Common myeloid progenitor, CD34-positive (primary cell): Measurements from ENCODE around the gene CBFA2T3.

Experiments used
- CTCF ChIA-PET: fragments of 350-600 bp; sonication (Branson Sonifier 250); formaldehyde crosslinking; loops from one replicate; lab custom pipeline; 2021; ENCODE audit warnings: antibody characterized with exemption; lab: Charles Lee
- POLR2A ChIA-PET: fragments of 350-600 bp; sonication (Branson Sonifier 250); formaldehyde crosslinking; loops from one replicate; lab custom pipeline; 2021; ENCODE audit warnings: antibody characterized with exemption; lab: Charles Lee
- DNase-seq, 3 donors: peaks; one replicate each; pipeline versions ENCODE4 v3.0.0 to v3.0.0-alpha.2; 2013
- H3K27ac ChIP-seq, 2 experiments: 1 replicate in 1 of 2; 2 replicates in 1 of 2; pipeline ENCODE4 v1.7.0; 2013; ENCODE audit warnings: inconsistent platforms in 2 of 2, low read length in 2 of 2, mild to moderate bottlenecking in 2 of 2, low read depth in 1 of 2, moderate library complexity in 1 of 2; ENCODE audit not compliant: severe bottlenecking in 2 of 2, insufficient read depth in 1 of 2, poor library complexity in 1 of 2
- H3K27me3 ChIP-seq, 5 experiments: replicated peaks in 2 of 5; 1 replicate in 3 of 5; 2 replicates in 2 of 5; pipeline versions ENCODE4 v1.6.1 to v1.7.0; 2013; ENCODE audit warnings: low read length in 4 of 5, mild to moderate bottlenecking in 2 of 5, moderate library complexity in 2 of 5, inconsistent platforms in 1 of 5; ENCODE audit not compliant: insufficient read depth in 5 of 5, control insufficient read depth in 4 of 5
- H3K36me3 ChIP-seq, 4 experiments: 1 replicate in 2 of 4; 2 replicates in 2 of 4; pipeline versions ENCODE4 v1.6.1 to v1.7.0; 2013; ENCODE audit warnings: low read length in 3 of 4, control low read depth in 1 of 4, mild to moderate bottlenecking in 1 of 4; ENCODE audit not compliant: control insufficient read depth in 4 of 4, insufficient read depth in 4 of 4
- H3K4me1 ChIP-seq, 4 experiments: 1 replicate in 3 of 4; 2 replicates in 1 of 4; pipeline versions ENCODE4 v1.6.1 to v1.7.1; 2013; ENCODE audit warnings: low read length in 3 of 4, mild to moderate bottlenecking in 3 of 4, control low read depth in 1 of 4, inconsistent platforms in 1 of 4, moderate library complexity in 1 of 4; ENCODE audit not compliant: control insufficient read depth in 4 of 4, insufficient read depth in 4 of 4; ENCODE audit errors: control extremely low read depth in 1 of 4
- H3K4me3 ChIP-seq, 7 experiments: 1 replicate in 4 of 7; 2 replicates in 3 of 7; pipeline versions ENCODE4 v1.5.1 to v1.7.0; 2013; ENCODE audit warnings: mild to moderate bottlenecking in 7 of 7, low read length in 6 of 7, moderate library complexity in 6 of 7, inconsistent platforms in 2 of 7, low read depth in 2 of 7, control low read depth in 1 of 7; ENCODE audit not compliant: insufficient read depth in 4 of 7, control insufficient read depth in 1 of 7; ENCODE audit errors: extremely low read depth in 1 of 7
- H3K9me3 ChIP-seq, 5 experiments: 1 replicate in 4 of 5; 2 replicates in 1 of 5; pipeline versions ENCODE4 v1.6.1 to v1.7.1; 2013; ENCODE audit warnings: low read length in 4 of 5, mild to moderate bottlenecking in 2 of 5, inconsistent platforms in 1 of 5, low read depth in 1 of 5, moderate library complexity in 1 of 5; ENCODE audit not compliant: control insufficient read depth in 4 of 5, insufficient read depth in 2 of 5; ENCODE audit errors: control extremely low read depth in 1 of 5
- WGBS: methylation state at CpG from one replicate; pipeline ENCODE4 v1.1.5; 2013; ENCODE audit not compliant: insufficient coverage; 5-methylcytosine and 5-hydroxymethylcytosine counted together

Gene CBFA2T3

DNA sequence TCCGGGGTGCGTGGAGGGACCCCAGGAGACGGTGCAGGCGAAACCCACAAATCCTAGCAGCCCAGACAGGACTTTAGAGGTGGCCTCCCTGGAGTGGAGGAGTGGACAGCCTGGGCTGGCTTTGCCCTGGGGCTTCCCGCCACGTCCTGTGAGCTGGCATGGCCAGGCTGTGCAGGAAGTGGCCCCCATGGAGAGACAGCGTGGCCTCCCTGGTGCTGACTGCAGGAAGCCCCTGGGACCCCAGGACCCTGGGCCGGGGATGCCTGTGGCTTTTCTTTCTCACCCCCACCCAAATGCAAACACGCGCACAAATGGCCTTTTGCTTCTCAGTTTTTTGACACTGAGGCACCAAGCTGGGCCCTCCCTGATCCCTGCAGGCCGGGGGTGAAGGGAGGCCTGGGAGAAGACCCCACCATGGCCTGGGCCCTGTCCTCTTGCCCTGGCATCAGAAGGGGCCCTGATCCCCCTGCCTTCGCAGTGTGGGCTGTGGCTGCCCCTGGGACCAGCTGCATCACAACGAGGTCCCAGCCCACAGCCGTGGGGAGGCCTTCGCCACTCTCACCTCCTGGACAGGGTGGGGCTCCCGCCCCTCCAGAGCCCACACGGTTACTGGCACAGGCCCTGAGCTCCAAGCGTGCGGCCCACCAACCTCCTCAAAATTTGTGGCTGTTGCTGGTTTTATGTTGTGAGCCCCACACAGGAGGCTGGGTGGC, 58.9 kb downstream of the CBFA2T3 start:
- H3K4me1 ChIP-seq = peaks cover 0 to 62% (median 54%) of the 10 kb centered on the region in 4 experiments
- H3K36me3 ChIP-seq = peaks cover 0 to 48% (median 24%) of the 10 kb centered on the region in 4 experiments
- no peak for DNase-seq
- ChIA-PET CTCF (interaction anchor here (0.6 to 1.2 kb wide), 3 partner anchors 10 to 372 kb away, joined by 3 to 4 read pairs (median 3); no protein-coding TSS in a partner anchor), POLR2A (no interaction called here)
- H3K4me3 ChIP-seq = no peak overlapping the region
- peak overlapping the region in 1 of 2 experiments; percentile 68 for H3K27ac ChIP-seq
- no peaks in the 10 kb centered on the region for H3K27me3 ChIP-seq
- no peaks in the 10 kb centered on the region for H3K9me3 ChIP-seq
- WGBS = 80% methylated on average over 19 of the region's 19 CpGs

- 93% methylated on average over 30 of the region's 30 CpGs for WGBS
- ChIA-PET POLR2A (no interaction called here), CTCF (interaction anchor here (0.6 to 1.2 kb wide), 2 partner anchors 15 to 371 kb away, joined by 3 to 4 read pairs; no protein-coding TSS in a partner anchor)
- no peaks in the 10 kb centered on the region for H3K9me3 ChIP-seq
- no peak overlapping the region for H3K27ac ChIP-seq
- peaks cover 0 to 55% (median 28%) of the 10 kb centered on the region in 4 experiments for H3K36me3 ChIP-seq
- no peaks in the 10 kb centered on the region for H3K27me3 ChIP-seq
- DNase-seq = no peak
- peaks cover 0 to 55% (median 47%) of the 10 kb centered on the region in 4 experiments for H3K4me1 ChIP-seq
- no peak overlapping the region for H3K4me3 ChIP-seq
These were observed 59.7 kb downstream of the CBFA2T3 start for GRCh38 chr16:88917146-88917914.

- POLR2A ChIA-PET = no interaction called here
- H3K27me3 ChIP-seq = no peaks in the 10 kb centered on the region
- WGBS = 91% methylated on average over 16 of the region's 30 CpGs
These were observed 61.2 kb downstream of the CBFA2T3 start for GRCh38 chr16:88915639-88916327.

GRCh38 chr16:88914750-88915368, 62.1 kb downstream of the CBFA2T3 start:
- WGBS = 87% methylated on average over 8 of the region's 20 CpGs
- H3K9me3 ChIP-seq = no peaks in the 10 kb centered on the region
- no peak for DNase-seq
- ChIA-PET CTCF (no interaction called here), POLR2A (no interaction called here)
- no peak overlapping the region for H3K27ac ChIP-seq
- no peaks in the 10 kb centered on the region for H3K27me3 ChIP-seq
- H3K4me3 ChIP-seq = no peak overlapping the region
- H3K4me1 ChIP-seq = peaks cover 0 to 31% (median 30%) of the 10 kb centered on the region in 4 experiments
- H3K36me3 ChIP-seq = peaks cover 0 to 75% (median 40%) of the 10 kb centered on the region in 4 experiments

More at GRCh38 chr16:88915639-88916327, 61.2 kb downstream of the CBFA2T3 start:
- no peaks in the 10 kb centered on the region for H3K9me3 ChIP-seq
- H3K4me1 ChIP-seq = peaks cover 0 to 40% (median 39%) of the 10 kb centered on the region in 4 experiments
- no peak overlapping the region for H3K27ac ChIP-seq
- CTCF ChIA-PET = no interaction called here
- H3K4me3 ChIP-seq = no peak overlapping the region
- H3K36me3 ChIP-seq = peaks cover 0 to 70% (median 38%) of the 10 kb centered on the region in 4 experiments
- peak in 1 of 3 donors; percentile 22 for DNase-seq

DNA sequence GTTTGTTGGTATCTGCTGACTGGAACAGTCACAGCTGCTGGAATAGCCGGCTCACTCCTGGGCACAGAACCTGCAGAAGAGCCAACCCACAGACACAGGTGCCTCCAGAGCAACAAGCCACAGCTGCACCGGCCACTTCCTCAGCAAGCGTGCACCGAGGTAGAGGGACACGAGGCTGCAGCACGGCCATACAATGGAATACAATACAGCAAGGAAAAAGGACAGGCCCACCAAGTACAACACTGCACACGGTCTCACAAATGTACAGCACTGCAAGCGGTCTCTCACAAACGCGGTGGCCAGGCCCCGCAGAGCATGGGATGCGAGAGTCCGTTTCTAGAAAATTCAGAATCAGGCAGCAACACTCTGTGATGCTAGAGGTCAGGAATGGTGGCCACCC, 63.1 kb downstream of the CBFA2T3 start:
- H3K4me3 ChIP-seq = no peak overlapping the region
- H3K27ac ChIP-seq = no peak overlapping the region
- H3K4me1 ChIP-seq = peaks cover 0 to 24% (median 22%) of the 10 kb centered on the region in 4 experiments
- ChIA-PET POLR2A (no interaction called here), CTCF (no interaction called here)
- peaks cover 0 to 71% (median 44%) of the 10 kb centered on the region in 4 experiments for H3K36me3 ChIP-seq
- no peaks in the 10 kb centered on the region for H3K9me3 ChIP-seq
- WGBS = 98% methylated on average over 11 of the region's 13 CpGs
- no peak for DNase-seq
- no peaks in the 10 kb centered on the region for H3K27me3 ChIP-seq

DNA sequence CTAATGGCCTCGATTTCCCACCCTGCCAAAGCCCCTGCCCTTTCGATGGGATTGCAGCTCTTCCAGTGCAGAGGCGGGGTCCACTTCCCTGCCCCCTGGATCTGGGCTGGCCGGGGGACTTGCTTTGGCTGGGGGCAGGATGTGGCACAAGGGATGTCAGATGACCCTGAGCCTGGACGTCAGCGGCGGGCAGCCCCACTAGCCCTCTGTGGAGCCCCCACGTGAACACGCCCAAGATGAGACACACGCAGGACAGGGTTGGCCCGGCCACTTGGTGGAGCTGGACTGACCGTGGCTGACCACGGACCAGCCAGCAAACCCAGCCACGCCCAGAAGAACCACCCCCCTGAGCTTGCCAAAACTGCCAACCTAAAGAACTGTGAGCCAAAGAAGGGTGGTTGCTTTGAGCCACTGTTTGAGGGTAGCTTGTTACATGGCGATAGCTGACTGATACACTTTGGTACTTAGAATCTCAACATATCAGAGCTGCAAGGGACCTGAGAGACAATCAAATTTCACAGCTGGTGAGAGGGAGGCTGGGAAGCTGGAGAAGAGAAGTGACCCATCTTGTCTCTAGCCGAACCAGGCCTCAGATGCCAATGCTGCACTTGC, 63.9 kb downstream of the CBFA2T3 start:
- Histone ChIP-seq H3K27me3 (no peaks in the 10 kb centered on the region), H3K4me3 (no peak overlapping the region), H3K9me3 (no peaks in the 10 kb centered on the region), H3K27ac (no peak overlapping the region), H3K36me3 (peaks cover 0 to 75% (median 44%) of the 10 kb centered on the region in 4 experiments), H3K4me1 (peaks cover 0 to 17% (median 14%) of the 10 kb centered on the region in 4 experiments)
- no peak for DNase-seq
- WGBS = 96% methylated on average over 15 of the region's 16 CpGs
- CTCF ChIA-PET = interaction anchor here (1.6 kb wide), 1 partner anchor 23 kb away, joined by 3 read pairs; no protein-coding TSS in a partner anchor
- POLR2A ChIA-PET = no interaction called here
